Fibroblast of pulmonary artery (primary cell): ENCODE data around the gene ARL6IP6.

Source experiments
- DNase-seq: peaks from one replicate; pipeline ENCODE4 v3.0.0-alpha.2; 2010; ENCODE audit warnings: low read depth
- H3K4me3 ChIP-seq: replicated peaks from 2 replicates; pipeline ENCODE4 v1.5.1; 2011; ENCODE audit warnings: low read depth, mild to moderate bottlenecking, control low read depth, low read length, moderate library complexity
- TF ChIP-seq, protein P1 (sequence below): IDR thresholded peaks from 2 replicates; pipeline ENCODE4 v1.5.1; 2011; ENCODE audit warnings: mild to moderate bottlenecking, control low read depth, low read length, inconsistent platforms; ENCODE audit errors: missing control alignments

ARL6IP6 gene

GRCh38 chr2:152718076-152718908 lies at the start of gene ARL6IP6:
Gene ARL6IP6 (plus strand): TSS chr2:152718620. CDS start chr2:152718625, 5 bp downstream.
- TF ChIP-seq, protein P1, sequence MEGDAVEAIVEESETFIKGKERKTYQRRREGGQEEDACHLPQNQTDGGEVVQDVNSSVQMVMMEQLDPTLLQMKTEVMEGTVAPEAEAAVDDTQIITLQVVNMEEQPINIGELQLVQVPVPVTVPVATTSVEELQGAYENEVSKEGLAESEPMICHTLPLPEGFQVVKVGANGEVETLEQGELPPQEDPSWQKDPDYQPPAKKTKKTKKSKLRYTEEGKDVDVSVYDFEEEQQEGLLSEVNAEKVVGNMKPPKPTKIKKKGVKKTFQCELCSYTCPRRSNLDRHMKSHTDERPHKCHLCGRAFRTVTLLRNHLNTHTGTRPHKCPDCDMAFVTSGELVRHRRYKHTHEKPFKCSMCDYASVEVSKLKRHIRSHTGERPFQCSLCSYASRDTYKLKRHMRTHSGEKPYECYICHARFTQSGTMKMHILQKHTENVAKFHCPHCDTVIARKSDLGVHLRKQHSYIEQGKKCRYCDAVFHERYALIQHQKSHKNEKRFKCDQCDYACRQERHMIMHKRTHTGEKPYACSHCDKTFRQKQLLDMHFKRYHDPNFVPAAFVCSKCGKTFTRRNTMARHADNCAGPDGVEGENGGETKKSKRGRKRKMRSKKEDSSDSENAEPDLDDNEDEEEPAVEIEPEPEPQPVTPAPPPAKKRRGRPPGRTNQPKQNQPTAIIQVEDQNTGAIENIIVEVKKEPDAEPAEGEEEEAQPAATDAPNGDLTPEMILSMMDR, result no peak
- peak within 1 kb of the TSS; percentile 96 for H3K4me3 ChIP-seq
- peak; percentile 88 for DNase-seq

- H3K4me3 ChIP-seq, result no peak overlapping the region
- TF ChIP-seq, protein P1, result no peak
- no peak for DNase-seq
These were observed 44.1 kb upstream of the ARL6IP6 start for GRCh38 chr2:152674334-152674733.

DNA sequence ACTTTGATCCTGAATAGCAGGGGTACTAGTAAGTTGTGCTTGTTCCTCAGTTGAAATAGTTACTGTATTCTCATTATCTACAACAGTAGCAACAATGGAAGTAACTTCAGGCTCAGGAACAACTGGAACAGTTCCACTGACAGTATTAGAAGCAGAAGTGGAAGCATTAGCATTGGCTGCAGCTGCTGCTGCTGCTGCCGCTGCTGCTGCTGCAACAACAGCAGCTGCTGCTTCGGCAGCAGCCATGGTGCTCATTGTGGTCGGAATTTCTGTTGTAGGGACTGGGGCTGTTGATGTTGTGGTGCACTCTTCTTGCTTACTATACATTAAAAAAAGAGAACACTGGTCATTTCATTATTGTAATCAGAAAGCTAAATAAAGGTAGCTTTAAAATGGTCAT lies 42.0 kb upstream of the ARL6IP6 start:
- no peak for DNase-seq
- TF ChIP-seq, protein P1, result no peak
- no peak overlapping the region for H3K4me3 ChIP-seq

GRCh38 chr2:152678808-152679207 lies 39.6 kb upstream of the ARL6IP6 start:
- no peak overlapping the region for H3K4me3 ChIP-seq
- TF ChIP-seq, protein P1, result no peak
- DNase-seq, result no peak

- TF ChIP-seq, protein P1, result no peak
- no peak overlapping the region for H3K4me3 ChIP-seq
- no peak for DNase-seq
These were observed 35.8 kb upstream of the ARL6IP6 start for GRCh38 chr2:152682663-152683062.

DNA sequence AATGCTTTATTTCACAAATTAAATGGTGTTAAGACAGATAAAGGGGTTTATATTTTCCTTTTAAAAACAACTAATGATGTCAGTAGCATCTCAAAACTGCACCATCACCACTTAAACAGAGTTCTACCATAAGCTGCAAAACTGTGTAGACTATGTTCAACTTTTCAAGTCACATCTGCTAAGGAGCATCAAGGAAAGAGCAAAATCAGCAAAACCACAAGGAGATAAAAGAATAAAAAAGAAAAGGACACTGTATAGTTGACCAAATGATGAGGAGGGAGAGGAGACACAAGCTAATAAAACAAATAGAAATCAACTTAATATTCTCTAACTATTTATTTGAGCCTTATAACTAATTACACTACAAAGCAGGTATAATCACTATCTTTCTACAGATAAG lies 35.0 kb upstream of the ARL6IP6 start:
- no peak overlapping the region for H3K4me3 ChIP-seq
- DNase-seq, result no peak
- TF ChIP-seq, protein P1, result no peak

DNA sequence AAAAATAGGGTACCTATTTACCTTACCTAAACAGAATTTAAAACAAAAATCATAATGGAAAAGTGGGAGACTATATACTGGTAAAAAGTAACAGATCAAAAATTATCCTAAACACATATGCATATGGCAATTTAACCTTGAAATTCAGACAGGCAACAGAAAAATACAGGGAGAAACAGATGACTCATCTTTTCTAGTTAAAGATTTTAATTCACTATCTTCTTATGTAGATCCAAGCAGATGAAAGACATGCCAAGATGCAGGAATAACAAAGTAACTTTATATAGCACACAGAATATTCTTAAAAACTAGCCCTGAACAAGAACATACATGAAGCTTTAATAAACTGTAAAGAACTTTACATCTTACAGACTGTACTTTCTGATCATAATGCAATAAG lies 32.1 kb upstream of the ARL6IP6 start:
- TF ChIP-seq, protein P1, result no peak
- DNase-seq, result no peak
- H3K4me3 ChIP-seq, result no peak overlapping the region
